ENCODE data around the gene RAPGEF3.

The RAPGEF3 gene

DNA sequence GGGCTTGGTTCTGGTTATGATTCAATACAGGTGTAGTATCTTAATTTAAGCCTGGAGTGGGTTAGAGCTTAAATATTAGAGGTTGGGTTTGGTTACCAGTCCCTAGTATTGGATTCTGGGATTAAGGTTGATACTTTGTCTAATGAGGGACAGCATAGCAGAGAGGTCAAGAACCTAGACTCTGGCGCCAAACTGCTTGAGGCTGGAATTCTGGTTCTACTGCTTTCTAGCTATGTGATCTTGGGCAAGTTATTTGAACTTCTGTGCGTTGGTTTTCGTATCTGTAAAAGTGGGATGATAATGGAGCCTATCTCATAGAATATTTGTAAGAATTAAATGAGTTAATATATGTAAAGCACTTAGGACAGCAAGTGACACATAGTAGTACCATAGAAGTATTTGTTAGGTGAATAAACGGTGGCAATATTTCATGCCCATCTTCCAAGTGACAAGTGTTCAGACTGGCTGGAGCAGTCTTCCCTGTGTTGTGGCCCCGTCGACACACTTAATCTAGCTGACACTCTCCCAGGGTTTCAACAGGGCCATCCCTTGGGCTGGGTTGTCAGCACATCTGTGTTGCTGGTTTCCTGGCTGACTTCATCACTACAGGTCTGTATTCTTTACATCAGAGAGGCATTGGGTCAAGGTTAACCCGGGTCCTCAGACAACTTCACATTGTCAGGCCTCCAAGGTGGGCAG is 36.4 kb downstream of the RAPGEF3 start:
- DNase-seq (ENCODE audit: low read depth in 2 of 2): no peak

DNA sequence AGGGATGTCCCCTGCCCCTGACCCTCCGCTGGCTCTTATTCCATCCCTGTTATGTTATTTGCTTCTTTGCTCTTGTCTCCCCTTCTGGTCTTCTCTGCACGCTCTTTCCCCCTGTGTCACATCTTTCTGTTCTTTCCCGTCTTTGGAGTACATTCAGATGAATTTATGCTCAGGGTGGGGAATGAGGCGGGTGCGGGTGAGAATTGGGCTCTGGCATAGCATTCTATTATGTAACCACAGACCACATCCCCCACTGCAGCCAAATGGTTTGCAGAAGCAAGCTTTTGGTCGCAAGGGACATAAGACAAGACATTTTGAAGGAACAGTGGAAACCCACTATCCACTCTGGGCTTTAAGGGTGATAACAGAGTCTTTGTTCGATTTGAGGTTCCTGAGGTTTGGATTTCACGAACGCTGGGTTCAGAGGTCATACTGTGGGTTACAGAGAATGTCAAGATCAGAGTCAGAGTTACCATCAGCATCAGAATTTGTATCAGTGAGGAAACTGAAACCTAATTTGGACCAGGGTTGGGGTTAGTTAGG is 37.2 kb downstream of the RAPGEF3 start:
- DNase-seq (ENCODE audit: low read depth in 2 of 2): no peak

DNA sequence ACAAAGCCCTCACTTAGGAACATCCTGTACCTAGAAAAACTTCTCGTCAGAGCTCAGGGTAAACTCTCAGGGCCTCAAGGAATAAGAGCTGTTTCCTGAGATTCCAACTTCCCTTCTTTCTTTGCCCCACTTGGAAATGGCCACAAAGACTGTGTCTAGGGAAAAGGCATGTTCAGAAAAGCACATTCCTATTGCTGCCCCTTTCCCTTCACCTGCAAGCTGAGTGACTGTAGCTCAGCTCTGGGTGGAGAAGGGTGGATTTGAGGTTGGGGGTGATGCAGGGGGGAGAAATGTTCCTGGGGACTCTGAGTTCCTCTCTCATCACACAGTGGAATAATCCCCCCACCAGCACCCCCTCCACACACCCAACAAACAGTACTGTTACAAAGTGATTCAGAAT is 40.1 kb downstream of the RAPGEF3 start:
- no peak for DNase-seq (ENCODE audit: low read depth in 2 of 2)

DNA sequence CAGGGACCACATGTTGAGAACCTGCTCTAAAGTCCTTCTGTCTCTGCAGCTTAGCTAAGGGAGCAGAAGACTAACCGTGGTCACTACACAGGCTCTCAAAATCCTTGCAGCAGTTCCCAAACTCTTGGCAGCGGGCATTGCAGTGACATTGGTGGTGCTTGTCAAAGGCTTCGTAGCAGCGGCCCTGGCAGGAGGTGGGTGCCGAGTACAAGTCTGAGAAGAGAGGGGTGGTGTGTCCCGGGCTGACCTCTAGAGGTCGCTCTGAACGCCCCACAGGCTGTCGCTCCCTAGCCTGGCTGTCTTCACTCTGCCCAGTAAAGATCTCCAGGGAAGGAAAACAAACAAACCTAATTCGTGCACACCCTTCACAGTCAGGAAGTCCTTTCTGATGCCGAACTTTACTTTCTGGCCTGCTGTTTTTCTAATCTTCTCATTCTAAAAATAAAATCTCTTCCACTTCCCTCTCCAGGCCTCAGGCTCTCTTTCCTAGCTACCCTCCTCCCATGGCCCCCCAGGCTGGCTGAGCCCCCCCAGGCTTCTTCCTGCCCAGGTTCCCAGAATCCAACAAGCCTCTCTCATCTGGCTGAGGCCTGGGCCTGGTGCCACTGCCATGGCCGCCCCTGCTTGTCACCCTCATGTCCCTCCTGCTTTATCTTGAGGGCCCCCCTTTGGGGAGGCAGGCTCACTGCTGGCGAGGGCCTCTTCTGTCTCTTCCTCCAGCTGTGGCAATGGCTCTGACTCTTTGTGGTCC is 41.1 kb downstream of the RAPGEF3 start:
- DNase-seq (ENCODE audit: low read depth in 2 of 2): no peak

DNA sequence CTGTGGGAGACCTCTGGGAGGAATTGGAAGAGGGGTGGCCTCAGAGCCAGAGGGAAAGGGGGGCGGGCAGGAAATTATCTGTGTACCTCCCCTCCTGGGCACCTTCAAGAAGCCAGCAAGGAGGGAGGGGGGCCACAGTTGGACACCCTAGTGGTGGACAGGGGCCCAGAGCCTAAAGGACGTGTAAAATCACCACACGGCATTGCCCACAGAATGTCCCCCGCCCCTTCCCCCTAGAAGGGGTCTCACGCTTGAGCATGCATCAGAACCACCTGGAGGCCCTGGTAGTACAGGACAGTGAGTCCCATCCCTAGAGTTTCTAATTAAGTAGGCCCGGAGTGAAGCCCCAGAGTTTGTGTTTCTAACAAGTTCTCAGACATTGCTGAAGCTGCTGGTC is 41.6 kb downstream of the RAPGEF3 start:
- no peak for DNase-seq (ENCODE audit: low read depth in 2 of 2)

DNA sequence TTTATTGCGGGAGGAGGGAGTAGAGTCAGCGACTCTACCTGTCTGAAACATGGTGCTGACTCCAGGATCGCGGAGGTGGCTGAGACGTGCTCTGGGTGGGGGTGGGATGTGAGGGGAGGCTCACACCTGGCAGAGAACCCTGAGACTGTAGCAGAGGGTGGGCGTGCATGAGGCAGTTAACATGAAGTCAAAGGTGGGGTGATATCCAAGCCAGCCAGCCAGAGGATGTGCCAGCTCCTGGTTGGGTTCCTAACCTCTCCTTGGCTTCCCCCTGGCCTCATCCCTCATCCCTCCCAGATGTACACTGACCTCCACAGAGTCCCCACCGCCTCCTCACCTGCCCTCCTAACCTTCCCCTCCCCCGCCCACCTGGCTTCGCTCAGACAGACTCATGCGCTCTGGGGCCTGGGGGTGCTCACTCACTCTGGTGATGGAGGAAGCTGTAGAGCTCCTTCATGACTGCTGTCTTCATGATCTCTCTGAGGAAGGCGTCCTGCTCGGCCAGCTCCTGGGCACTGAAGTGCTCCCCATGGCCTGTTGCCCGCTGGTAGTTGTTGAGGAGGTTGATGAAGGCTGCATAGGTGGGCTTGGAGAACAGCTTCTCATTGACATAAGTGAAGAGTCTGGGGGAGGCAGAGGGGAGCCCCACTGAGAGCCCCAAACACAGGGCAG is 42.7 kb downstream of the RAPGEF3 start:
- DNase-seq (ENCODE audit: low read depth in 2 of 2): no peak

DNA sequence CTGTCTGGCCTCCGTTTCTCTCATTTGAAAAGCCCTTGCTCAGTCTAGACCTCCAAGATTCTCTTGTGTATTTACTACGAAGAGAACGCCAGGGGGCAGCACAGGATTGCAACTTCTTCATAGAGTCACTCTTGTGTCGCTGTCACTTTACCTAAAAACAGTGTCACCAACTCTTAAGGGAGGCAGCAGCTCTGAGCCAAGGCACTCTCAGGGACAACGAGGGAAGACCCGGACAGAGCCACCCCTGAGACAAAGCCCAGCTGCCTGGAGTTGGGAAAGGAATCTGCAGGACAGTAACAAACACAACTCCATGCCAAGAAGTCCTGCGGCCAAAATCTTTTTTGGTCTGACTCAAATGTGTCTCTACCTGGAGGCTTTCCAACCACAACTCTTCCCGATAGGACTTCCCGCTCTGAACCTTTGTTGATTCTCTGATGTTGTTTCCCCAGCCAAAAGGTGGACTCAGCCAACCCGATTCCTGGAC is 43.2 kb downstream of the RAPGEF3 start:
- peak; percentile 50 to 56 for DNase-seq (ENCODE audit: low read depth in 2 of 2)

DNA sequence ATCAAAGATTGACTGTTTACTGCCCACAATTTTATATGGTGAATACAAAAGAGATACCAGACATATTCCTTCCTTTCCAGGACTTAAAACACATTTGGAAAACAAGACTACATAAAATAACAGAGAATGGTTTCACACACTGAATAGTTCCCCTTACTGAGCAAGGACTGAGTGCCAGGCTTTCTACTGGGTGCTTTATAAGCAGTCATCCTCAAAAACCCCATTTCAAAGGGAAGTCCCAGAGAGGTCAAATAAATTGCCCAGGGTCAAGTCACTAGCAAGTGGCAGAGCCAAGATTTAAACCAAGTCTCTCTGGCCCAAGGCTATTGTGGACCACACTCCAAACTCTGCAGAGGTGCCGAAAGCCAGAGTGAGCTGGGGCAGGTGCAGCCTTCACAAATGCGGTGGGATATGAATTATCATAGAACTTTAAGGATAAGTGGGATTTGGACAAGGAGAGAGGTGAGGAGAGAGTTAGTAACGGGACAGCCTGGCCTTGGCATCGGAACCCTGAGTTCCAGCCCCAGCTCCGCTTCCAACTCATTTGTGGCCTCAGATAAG is 43.8 kb downstream of the RAPGEF3 start:
- DNase-seq (ENCODE audit: low read depth in 2 of 2): no peak

DNA sequence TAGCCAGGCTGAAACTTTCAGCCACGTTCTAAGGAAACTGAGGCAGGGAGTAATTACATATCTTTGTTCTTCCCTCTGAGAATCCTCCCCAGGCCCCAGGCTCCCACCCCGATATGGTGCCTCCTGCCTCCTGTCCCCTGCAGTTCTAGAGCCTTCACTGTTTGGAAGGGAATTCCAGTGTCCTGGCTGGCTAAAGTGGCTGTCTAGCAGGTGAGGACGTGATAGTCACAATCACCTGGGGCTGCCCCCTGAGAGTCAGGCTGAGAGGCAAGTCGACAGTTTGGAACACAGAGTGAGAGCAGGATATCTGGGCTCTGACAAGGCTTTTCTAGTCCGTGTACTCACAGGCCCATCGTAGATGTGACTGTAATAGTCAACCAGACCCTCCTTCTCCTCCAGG is 46.5 kb downstream of the RAPGEF3 start:
- DNase-seq (ENCODE audit: low read depth in 2 of 2): no peak

DNA sequence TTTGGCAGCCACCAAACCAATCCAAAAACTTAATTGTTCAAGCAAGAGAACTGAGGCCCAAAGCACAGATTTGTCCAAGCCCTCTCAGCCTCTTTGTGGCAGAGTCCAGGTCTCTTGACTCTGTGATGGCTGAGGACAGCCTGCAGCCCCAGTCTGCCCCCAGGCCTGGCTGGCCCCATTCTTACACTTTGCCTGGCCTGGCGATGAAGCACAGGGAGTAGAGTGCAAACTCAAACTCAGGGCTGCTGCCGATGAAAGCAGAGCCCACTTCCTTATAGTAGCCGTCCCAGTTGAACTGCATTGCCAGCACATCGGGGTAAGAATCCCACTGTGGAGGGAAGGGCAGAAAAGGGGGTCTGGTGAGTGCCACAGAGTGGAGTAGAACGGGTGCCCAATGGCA is 47.2 kb downstream of the RAPGEF3 start:
- DNase-seq (ENCODE audit: low read depth in 2 of 2): no peak

DNA sequence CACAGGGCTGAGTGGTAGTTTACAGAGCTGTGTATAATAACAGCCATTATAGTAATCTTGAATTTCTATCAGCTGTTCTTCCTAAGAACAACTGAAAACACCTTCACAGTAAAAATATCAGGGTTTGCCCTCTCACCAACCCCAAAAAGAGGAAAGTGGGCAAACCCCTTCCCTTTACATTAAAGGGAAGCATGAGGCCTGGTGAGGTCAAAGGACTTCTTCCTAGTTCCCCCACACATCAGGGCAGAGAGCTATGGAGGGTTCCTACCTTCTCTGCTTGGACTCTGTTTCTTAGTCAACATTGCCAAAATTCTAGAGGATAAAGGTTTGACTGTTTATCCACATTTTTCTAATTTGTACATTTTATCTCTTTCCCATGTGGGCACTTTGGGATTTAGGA is 48.4 kb downstream of the RAPGEF3 start:
- DNase-seq (ENCODE audit: low read depth in 2 of 2): no peak

DNA sequence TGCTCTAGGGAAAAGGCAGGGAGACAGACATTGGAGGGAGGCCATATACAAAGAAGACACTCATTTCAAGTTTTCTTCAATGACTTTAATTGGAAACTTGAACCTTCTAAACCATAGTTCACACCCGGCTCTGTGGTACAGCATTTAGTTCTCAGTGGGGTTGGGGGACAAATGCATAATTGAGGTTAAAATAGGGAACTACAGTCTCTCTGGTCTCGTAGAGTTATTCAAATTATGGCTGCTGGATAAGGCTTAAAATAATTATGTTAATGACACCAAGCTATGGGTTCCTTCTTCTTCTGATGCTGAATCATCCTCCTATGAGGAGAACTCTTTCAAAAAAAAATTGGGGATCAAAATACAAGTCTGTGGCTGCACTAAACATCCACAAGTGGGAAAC is 49.0 kb downstream of the RAPGEF3 start:
- no peak for DNase-seq (ENCODE audit: low read depth in 2 of 2)

DNA sequence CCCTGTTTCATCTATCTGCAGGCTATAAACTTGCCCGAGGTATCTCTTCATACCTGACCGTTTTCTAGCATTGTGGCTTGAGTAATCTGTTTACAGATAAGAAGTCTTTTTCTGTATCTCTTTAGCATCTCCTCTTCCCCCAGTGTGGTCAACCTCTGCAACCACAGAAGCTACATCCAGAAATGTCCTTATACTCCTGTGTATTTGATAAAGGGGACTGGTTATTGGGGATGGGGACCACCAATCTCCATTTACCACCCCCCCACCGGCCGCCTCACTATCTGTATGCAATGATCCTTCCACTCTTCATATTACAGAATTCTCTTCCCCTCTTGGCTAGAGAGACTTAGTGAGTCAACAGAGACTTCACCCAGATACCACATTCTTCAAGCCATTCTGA is 49.4 kb downstream of the RAPGEF3 start:
- DNase-seq (ENCODE audit: low read depth in 2 of 2): no peak

DNA sequence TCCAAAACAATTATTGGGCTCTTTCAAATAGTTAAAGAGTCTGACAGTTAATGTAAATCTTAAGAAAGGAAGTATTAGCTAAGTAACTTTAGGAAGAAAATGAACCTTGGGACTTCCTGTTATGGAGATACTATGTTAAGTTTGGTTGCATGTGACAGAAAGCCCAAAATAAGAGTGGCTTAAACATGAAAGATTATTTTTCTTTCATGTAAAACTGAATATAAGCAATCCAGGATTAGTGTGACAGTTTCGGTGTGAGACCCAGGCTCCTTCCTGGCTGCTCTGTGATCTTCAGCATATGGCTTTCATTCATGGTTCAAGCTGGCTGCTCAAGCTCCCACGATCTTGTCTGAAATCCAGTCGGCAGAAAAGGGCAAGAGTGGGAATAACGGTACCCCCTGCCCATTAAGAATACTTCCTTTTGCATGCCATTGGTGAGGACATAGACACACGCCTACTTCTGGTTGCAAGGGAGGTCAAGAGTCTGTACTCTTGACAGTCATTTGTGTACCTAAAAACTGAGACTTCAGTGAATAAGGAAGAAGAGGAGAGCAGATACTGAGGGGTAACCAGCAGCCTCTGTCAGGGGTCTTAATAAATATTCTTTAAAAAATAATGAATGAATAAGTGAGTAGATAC is 50.7 kb downstream of the RAPGEF3 start:
- DNase-seq (ENCODE audit: low read depth in 2 of 2): no peak

DNA sequence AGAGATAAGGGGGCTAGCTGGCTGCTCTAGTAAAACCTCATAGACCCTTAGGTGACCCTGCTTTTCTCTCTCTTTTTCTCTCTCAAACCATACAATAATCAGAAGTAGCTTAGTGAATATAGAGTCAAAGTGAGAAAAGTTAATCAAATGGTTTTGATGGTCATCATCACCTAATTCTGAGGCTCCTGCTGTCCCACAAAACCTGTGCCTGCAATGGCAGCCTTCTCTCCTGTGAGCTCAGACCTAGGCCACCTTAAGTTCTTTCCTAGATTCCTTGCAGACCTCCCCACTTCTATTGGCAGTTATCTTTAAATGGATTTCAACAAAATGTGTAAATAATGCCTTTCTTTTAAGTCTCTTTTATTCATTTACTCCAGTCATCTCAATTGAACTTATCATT is 51.3 kb downstream of the RAPGEF3 start:
- no peak for DNase-seq (ENCODE audit: low read depth in 2 of 2)

DNA sequence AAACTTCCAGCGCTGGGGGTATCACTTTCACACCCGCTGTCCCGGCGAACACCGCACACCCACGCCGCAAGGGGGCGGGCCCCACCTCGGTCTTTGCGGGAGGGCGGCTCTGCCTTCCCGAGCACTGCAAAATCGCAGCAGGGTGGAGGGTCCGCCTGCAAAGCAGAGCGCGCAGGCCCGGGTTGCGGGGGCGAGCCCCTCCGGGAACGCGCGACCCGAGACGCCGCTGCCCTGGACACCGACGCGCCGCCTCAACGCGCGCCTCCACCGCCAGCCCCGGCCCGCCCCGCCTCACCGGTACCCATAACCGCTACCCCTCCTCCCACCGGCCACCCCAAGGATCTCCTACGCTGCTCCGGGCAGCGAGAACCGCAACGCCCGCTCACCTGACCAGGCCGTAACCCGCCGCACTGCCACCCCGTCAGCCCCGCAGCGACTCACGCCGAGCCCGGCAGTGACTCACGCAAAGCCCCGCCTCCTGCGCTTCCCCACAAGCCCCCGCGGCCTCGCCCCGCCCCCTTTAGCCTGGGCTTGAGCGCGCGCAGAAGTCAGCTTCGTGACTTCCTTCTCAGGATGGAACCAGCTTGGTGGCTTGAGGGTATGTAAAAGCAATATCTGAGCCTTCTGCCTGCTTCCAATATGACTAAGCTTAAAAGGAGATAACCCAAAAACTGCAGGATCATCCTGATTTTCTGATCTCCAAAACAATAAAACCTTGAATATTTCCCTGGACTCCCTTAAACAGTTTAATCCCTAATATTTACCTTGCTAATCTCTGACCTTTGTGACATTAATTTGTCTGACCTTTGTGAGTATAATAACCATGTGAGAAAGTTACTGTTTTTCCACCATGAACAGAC is 52.9 kb downstream of the RAPGEF3 start, which contains the start of gene RPAP3:
TSS of gene RPAP3 (minus strand) at position 465 of the 860 bp plus-strand sequence. CDS start 3,190 bp downstream, outside the sequence.
- peak; percentile 94 to 96 for DNase-seq (ENCODE audit: low read depth in 2 of 2)

DNA sequence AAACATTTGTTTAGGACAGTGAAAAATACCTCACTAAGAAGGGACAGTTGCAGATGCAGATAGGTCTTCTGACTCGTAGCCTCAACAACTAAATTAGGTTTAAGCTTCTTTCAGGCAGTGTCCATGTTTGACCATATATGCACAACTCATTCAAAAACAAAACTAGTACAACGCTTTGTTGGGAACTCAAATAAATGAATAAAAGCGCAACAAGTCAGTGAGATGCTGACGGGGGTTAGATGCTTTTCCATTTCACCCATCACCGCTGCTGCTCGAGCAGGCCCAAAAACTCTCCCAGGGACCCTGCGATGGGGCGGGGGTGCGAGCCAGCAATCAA is 53.5 kb downstream of the RAPGEF3 start:
- DNase-seq (ENCODE audit: low read depth in 2 of 2): no peak

DNA sequence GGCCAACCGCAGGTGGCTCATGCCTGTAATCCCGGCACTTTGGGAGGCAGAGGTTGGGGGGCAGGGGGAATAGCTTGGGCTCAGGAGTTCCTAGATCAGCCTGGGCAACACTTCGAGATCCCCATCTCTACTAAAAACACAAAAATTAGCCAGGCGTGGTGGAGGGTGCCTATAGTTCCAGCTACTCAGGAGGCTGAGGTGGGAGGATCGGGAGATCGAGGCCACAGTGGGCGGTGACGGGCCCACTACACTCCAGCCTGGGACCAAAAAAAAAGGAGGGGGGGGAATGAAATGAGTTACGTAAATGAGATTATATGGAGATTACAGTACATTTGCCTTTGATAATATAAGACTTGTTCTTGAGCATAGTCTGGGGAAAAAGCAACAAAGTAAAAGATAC is 54.0 kb downstream of the RAPGEF3 start:
- DNase-seq (ENCODE audit: low read depth in 2 of 2): no peak

DNA sequence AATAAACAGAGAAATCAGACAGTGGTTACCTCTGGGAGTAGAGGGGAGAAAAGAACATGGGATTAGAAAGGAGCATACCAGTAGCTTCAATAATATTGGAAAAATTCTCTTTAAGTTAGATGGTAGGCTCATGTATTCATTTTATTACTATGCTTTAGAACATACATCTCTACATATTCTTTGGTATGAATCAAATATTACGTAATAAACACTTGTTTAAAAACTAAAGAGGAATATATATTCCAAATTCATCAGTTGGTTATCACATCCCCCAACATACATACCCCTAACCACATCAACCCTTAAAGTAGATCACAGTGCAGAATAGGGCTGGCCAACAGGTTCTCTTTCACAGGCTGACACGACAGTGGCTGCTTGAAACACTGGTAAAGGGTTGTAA is 58.4 kb downstream of the RAPGEF3 start:
- no peak for DNase-seq (ENCODE audit: low read depth in 2 of 2)

DNA sequence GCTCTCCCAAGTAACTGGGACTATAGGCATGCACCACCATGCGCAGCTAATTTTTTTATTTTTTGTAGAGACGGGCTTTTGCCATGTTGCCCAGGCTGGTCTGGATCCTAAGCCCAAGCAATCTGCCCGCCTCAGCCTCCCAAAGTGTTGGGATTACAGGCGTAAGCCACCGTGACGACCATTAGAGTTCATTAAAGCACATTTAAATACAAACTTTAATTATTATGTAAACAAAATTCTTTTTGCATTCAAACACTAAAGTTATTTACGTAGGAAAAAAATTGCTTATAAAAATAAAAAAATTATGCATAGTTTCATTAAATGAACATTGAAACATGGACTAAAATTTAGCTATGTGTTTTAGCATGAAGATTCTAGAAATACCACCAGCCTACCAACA is 60.0 kb downstream of the RAPGEF3 start:
- no peak for DNase-seq (ENCODE audit: low read depth in 2 of 2)

DNA sequence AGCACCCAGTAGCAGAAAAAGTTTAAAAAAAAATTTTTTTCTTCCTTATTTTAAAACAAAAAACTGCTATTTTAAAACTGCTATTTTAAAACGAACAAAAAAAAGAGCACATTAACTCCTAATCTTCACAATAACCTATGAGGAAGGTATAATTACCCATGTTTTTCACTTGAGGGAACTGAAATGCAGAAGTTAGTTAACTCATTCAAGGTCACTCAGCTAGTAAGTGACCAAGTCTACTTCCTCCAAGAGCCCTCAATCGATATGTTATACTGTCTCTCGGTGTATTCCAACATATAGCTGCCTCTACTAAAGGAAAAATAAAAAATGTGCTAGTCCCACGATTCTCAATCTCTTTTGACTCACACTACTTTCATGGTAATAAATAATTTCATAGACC is 60.6 kb downstream of the RAPGEF3 start:
- DNase-seq (ENCODE audit: low read depth in 2 of 2): no peak

All from activated CD8-positive, alpha-beta memory T cell treated with anti-CD3 and anti-CD28 coated beads for 4 hours (primary cell).